Progenitor cell of endocrine pancreas (in vitro differentiated cells): ENCODE data around the gene CTNS. TPM values are rescaled to one million over a fixed set of nuclear protein-coding genes. Genes with fewer than 3 reads are reported as not detected.

Experiments
- DNase-seq: peaks from one replicate; pipeline ENCODE4 v3.0.0; 2021; ENCODE audit warnings: low spot score; ENCODE audit not compliant: unreplicated experiment
- H3K27ac Mint-ChIP-seq: 2 replicates; pipeline ENCODE4 v1.8.0; 2021; ENCODE audit warnings: mild to moderate bottlenecking, moderate library complexity, mixed read lengths
- H3K27me3 Mint-ChIP-seq: 2 replicates; pipeline ENCODE4 v1.8.0; 2021; ENCODE audit warnings: mixed read lengths
- H3K36me3 Mint-ChIP-seq: 2 replicates; pipeline ENCODE4 v1.8.0; 2022; ENCODE audit warnings: mixed read lengths; ENCODE audit not compliant: insufficient read depth
- H3K4me1 Mint-ChIP-seq: 2 replicates; pipeline ENCODE4 v1.8.0; 2021; ENCODE audit warnings: low read depth, mixed read lengths
- H3K4me3 Mint-ChIP-seq: 2 replicates; pipeline ENCODE4 v1.8.0; 2021; ENCODE audit warnings: low read depth, mild to moderate bottlenecking, moderate library complexity, mixed read lengths
- H3K9me3 Mint-ChIP-seq: 2 replicates; pipeline ENCODE4 v1.8.0; 2021; ENCODE audit warnings: low read depth, mixed read lengths
- total RNA-seq: library from RNA; stranded (reverse); gene quantifications from 2 replicates; pipeline ENCODE4 v1.2.1, GENCODE V29; 2021
- TF ChIP-seq, protein P1 (sequence below): fragments of 200-600 bp; sonication (generic); IDR thresholded peaks from one replicate; pipeline ENCODE4 v1.5.0; 2021; ENCODE audit warnings: antibody characterized with exemption, mild to moderate bottlenecking; ENCODE audit not compliant: unreplicated experiment

Gene CTNS
- total RNA-seq, 1 donor from 2014 or later: 16.4 TPM

DNA sequence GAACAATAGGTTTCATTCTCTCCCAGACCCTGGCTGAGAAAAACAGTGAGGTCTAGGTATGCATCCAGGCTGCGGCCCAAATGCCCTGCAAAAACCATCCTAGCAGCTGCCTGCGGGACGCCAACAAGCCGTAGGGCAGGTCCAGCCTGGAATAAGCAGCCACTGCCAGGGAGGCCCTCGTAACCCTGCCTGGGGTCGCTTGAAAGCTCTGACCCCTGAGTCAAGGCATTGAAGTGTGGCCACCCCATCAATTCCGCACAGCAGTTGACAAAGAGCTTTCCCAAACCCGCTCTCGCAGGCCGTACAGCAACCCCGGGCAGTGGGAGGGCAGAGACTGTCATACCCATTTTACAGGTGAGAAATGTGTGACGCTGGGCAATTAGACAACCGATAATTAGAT is 38.5 kb upstream of the CTNS start:
- TF ChIP-seq, protein P1, sequence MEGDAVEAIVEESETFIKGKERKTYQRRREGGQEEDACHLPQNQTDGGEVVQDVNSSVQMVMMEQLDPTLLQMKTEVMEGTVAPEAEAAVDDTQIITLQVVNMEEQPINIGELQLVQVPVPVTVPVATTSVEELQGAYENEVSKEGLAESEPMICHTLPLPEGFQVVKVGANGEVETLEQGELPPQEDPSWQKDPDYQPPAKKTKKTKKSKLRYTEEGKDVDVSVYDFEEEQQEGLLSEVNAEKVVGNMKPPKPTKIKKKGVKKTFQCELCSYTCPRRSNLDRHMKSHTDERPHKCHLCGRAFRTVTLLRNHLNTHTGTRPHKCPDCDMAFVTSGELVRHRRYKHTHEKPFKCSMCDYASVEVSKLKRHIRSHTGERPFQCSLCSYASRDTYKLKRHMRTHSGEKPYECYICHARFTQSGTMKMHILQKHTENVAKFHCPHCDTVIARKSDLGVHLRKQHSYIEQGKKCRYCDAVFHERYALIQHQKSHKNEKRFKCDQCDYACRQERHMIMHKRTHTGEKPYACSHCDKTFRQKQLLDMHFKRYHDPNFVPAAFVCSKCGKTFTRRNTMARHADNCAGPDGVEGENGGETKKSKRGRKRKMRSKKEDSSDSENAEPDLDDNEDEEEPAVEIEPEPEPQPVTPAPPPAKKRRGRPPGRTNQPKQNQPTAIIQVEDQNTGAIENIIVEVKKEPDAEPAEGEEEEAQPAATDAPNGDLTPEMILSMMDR: no peak
- no peaks in the 10 kb centered on the region for H3K4me1 Mint-ChIP-seq
- H3K27me3 Mint-ChIP-seq: no peaks in the 10 kb centered on the region
- H3K36me3 Mint-ChIP-seq: peaks cover 6% of the 10 kb centered on the region
- H3K4me3 Mint-ChIP-seq: no peak overlapping the region
- DNase-seq: no peak
- H3K27ac Mint-ChIP-seq: no peak overlapping the region
- H3K9me3 Mint-ChIP-seq: no peaks in the 10 kb centered on the region

- Mint-ChIP-seq H3K4me1 (no peaks in the 10 kb centered on the region), H3K27me3 (no peaks in the 10 kb centered on the region), H3K9me3 (no peaks in the 10 kb centered on the region), H3K36me3 (peaks cover 11% of the 10 kb centered on the region), H3K4me3 (no peak overlapping the region), H3K27ac (no peak overlapping the region)
- TF ChIP-seq, protein P1: no peak
- no peak for DNase-seq
Observed at GRCh38 chr17:3600529-3601205, 35.9 kb upstream of the CTNS start.

DNA sequence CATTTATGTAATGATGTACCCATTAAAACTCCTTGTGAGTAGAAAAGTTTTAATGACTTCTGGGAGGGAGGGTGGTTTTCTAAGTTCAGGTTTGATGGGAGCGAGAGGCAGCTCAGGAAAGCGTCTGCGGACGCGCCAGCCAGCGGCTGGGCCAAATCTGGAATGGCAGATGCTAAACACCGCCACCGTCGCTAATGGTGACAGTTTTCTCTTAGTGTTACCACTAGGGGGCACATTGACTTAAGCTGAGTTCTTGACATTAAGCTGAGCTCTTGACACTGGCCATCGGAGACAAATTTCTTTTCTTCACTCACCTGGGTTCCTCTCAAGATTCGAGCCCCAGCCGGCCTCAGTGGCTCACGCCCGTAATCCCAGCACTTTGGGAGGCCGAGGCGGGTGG is 34.1 kb upstream of the CTNS start:
- H3K27me3 Mint-ChIP-seq: no peaks in the 10 kb centered on the region
- no peak overlapping the region for H3K4me3 Mint-ChIP-seq
- no peaks in the 10 kb centered on the region for H3K4me1 Mint-ChIP-seq
- TF ChIP-seq, protein P1: peak; percentile 49
- H3K9me3 Mint-ChIP-seq: no peaks in the 10 kb centered on the region
- H3K27ac Mint-ChIP-seq: no peak overlapping the region
- DNase-seq: no peak
- H3K36me3 Mint-ChIP-seq: peaks cover 11% of the 10 kb centered on the region

- Mint-ChIP-seq H3K36me3 (peaks cover 13% of the 10 kb centered on the region), H3K4me3 (no peak overlapping the region), H3K27ac (no peak overlapping the region), H3K9me3 (no peaks in the 10 kb centered on the region), H3K4me1 (no peaks in the 10 kb centered on the region), H3K27me3 (no peaks in the 10 kb centered on the region)
- TF ChIP-seq, protein P1: no peak
- no peak for DNase-seq
Observed at GRCh38 chr17:3603119-3603869, 33.3 kb upstream of the CTNS start.

- Mint-ChIP-seq H3K27me3 (no peaks in the 10 kb centered on the region), H3K36me3 (peaks cover 17% of the 10 kb centered on the region), H3K9me3 (no peaks in the 10 kb centered on the region), H3K4me3 (no peak overlapping the region), H3K27ac (no peak overlapping the region), H3K4me1 (no peaks in the 10 kb centered on the region)
- TF ChIP-seq, protein P1: no peak
- DNase-seq: no peak
Observed at GRCh38 chr17:3603870-3604259, 32.7 kb upstream of the CTNS start.
